ENCODE measurements around the gene SLC44A1.

DNA sequence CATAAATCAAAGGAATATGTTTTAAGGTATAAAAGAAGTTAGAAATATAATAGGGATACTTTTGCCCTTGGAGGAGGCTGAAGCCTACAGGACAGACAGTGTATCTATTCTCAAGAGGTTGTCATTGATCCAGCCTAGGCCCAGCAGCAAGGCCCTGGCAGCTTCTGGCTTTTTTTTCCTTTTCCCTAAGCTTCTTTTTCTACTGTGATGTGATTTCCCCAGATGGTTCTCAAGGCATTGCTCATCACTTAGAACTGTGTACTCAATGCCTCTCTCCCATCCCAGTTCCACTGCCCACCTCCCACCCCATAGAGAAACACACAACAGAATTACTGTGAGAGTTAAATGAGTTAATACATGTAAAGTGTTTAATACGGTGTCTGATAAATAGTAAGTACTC, 88.6 kb downstream of the SLC44A1 start:
- no peak for TF ChIP-seq RFX5 (IDR thresholded peaks at IDR 0.05)
- no peak for TF ChIP-seq CEBPB (IDR thresholded peaks at IDR 0.05)
- TF ChIP-seq MAZ (IDR thresholded peaks at IDR 0.05; ENCODE audit: borderline replicate concordance, low read depth, low read length) = no peak
- TF ChIP-seq CHD4 (IDR thresholded peaks at IDR 0.05; ENCODE audit: borderline replicate concordance) = no peak
- no peak for TF ChIP-seq SMC3 (IDR thresholded peaks at IDR 0.05)
